ENCODE data around the gene SH3PXD2B.

SH3PXD2B gene

DNA sequence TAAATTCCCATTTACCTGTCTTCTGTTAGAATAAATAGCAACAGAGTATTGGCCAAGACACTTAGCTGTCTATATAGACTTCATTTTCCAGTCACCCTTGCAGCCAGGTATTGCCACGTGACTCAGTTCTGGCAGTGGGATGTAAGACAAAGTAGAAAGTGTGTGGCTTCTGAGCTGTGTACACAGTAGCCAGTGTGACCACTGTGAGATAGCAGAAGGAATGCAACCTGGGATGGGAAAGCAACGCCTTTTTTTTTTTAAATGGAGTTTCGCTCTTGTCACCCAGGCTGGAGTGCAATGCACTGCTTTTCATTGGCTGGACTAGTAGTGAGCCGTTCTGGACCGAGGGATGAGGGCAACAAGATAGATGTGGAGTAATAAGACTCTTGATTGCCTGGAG, 106.2 kb downstream of the SH3PXD2B start:
- DNase-seq (ENCODE audit: insufficient read length): no peak
- FAIRE-seq: no peak
- TF ChIP-seq POLR2A (IDR thresholded peaks at IDR 0.05; ENCODE audit: low read depth, low read length) (no peak), POLR2AphosphoS5 (IDR thresholded peaks at IDR 0.05; ENCODE audit: low read depth, low read length) (no peak), TAF1 (IDR thresholded peaks at IDR 0.05; ENCODE audit: borderline replicate concordance, low read depth, low read length) (no peak)

DNA sequence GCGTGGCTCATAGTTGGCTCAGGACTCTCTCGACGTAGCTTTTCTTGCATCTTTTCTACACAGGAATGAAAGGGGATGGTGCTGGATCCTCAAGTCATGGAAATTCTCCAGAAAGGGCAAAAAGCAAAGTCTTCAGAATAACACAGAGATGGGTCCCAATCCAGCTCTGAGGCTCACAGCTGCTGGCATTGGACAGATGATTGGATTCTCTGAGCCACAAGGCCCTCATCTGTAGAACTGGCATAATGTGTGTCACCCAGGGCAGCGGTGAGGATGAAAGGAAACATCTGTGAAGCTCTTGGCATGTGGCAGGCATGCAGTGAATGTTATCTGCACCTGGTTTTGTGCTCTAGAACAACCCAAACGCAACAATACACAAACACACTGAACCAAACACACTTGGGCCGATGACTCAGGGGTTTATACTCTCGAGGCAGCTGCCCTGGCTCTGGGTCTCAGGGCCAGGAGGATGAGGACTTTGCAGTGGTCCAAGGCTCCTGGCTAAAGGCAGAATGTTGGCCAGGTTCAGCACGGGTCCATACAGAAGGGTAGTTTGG, 106.8 kb downstream of the SH3PXD2B start:
- DNase-seq (ENCODE audit: insufficient read length) (no peak), FAIRE-seq (no peak)
- TF ChIP-seq POLR2AphosphoS5 (IDR thresholded peaks at IDR 0.05; ENCODE audit: low read depth, low read length) (no peak), POLR2A (IDR thresholded peaks at IDR 0.05; ENCODE audit: low read depth, low read length) (no peak), TAF1 (IDR thresholded peaks at IDR 0.05; ENCODE audit: borderline replicate concordance, low read depth, low read length) (no peak)

DNA sequence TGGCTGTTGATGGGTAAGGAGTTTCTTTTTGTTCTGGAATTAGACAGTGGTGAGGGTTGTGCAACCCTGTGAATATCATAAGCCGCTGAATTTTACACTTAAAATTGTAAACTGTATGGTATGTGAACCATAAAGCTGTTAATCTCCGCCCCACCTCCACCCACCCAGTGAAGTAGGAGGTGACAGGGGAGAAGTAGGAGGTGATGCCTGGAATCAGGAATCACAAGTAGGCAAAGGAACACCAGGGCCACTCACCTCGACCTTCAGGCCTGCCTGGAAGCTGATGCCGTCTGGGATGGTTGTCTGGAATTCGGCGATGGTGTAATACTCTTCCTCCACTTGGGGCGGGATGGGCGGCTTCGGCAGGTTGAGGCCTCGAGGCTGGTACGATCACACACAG, 108.4 kb downstream of the SH3PXD2B start:
- FAIRE-seq (no peak), DNase-seq (ENCODE audit: insufficient read length) (no peak)
- TF ChIP-seq POLR2A (IDR thresholded peaks at IDR 0.05; ENCODE audit: low read depth, low read length): no peak
- no peak for TF ChIP-seq TAF1 (IDR thresholded peaks at IDR 0.05; ENCODE audit: borderline replicate concordance, low read depth, low read length)
- no peak for TF ChIP-seq POLR2AphosphoS5 (IDR thresholded peaks at IDR 0.05; ENCODE audit: low read depth, low read length)

DNA sequence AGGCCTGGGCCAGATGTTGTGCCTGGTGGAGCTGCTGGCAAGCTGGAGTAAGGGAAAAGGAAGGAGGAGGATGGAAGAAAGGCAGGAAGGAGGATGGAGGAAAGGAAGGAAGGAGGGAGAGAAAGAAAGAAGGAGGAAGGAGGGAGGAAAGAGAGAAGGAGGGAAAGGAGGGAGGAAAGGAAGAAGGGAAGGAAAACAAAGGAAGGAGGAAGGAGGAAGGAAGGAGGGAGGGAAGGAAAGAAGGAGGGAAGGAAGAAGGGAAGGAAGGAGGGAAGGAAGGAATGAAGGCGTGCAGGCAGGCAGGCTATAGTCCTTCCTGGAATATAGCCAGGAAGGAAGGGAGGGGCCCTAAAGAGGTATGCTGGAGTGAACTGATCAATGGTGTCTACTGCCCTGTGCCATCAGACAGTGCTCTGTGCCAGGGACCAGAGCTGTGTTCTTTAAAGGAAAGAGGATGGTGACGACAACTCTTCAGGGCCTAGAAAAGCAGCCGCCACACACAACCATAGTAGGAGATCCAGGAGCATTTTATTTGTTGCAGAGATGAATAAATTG, 109.4 kb downstream of the SH3PXD2B start:
- no peak for DNase-seq (ENCODE audit: insufficient read length)
- no peak for FAIRE-seq
- TF ChIP-seq TAF1 (IDR thresholded peaks at IDR 0.05; ENCODE audit: borderline replicate concordance, low read depth, low read length) (no peak), POLR2A (IDR thresholded peaks at IDR 0.05; ENCODE audit: low read depth, low read length) (no peak), POLR2AphosphoS5 (IDR thresholded peaks at IDR 0.05; ENCODE audit: low read depth, low read length) (no peak)

DNA sequence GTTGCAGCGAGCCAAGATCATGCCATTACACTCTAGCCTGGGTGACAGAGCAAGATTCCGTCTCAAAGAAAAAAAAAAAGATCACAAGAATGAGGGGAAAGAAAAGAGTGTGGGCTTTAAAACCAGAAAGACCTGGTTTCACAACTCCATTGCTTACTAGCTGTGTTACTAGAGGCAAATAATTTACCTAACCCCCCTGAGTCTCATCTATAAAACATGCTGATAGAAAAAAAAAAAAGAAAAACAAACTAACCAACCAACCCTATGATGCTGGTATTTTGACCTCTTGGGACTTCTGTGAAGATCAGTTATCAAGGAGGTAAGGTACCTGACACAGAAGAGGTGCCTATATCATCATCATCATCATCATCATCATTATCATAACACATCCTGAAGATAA, 110.6 kb downstream of the SH3PXD2B start:
- no peak for TF ChIP-seq POLR2AphosphoS5 (IDR thresholded peaks at IDR 0.05; ENCODE audit: low read depth, low read length)
- TF ChIP-seq TAF1 (IDR thresholded peaks at IDR 0.05; ENCODE audit: borderline replicate concordance, low read depth, low read length): no peak
- TF ChIP-seq POLR2A (IDR thresholded peaks at IDR 0.05; ENCODE audit: low read depth, low read length): no peak
- no peak for DNase-seq (ENCODE audit: insufficient read length)
- no peak for FAIRE-seq

DNA sequence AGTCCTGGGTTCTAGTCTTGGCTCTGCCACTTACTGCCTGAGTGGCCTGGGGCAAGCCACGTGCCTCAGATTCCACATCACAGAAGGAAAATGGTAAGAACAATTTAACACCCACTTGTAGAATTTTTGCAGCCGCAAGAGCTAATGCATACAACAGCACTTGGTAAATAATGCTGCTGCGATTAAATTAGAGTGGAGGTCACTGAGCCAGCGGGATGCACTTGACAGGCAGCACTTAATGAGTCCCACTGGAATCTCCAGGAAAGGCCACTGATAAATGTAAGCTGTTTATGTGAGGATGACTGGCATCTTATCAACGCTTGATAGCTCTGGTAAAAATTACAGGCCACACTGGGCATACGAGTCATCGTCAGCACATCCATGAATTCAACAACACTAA, 111.4 kb downstream of the SH3PXD2B start:
- TF ChIP-seq POLR2A (IDR thresholded peaks at IDR 0.05; ENCODE audit: low read depth, low read length) (no peak), POLR2AphosphoS5 (IDR thresholded peaks at IDR 0.05; ENCODE audit: low read depth, low read length) (no peak), TAF1 (IDR thresholded peaks at IDR 0.05; ENCODE audit: borderline replicate concordance, low read depth, low read length) (no peak)
- no peak for FAIRE-seq
- DNase-seq (ENCODE audit: insufficient read length): no peak

DNA sequence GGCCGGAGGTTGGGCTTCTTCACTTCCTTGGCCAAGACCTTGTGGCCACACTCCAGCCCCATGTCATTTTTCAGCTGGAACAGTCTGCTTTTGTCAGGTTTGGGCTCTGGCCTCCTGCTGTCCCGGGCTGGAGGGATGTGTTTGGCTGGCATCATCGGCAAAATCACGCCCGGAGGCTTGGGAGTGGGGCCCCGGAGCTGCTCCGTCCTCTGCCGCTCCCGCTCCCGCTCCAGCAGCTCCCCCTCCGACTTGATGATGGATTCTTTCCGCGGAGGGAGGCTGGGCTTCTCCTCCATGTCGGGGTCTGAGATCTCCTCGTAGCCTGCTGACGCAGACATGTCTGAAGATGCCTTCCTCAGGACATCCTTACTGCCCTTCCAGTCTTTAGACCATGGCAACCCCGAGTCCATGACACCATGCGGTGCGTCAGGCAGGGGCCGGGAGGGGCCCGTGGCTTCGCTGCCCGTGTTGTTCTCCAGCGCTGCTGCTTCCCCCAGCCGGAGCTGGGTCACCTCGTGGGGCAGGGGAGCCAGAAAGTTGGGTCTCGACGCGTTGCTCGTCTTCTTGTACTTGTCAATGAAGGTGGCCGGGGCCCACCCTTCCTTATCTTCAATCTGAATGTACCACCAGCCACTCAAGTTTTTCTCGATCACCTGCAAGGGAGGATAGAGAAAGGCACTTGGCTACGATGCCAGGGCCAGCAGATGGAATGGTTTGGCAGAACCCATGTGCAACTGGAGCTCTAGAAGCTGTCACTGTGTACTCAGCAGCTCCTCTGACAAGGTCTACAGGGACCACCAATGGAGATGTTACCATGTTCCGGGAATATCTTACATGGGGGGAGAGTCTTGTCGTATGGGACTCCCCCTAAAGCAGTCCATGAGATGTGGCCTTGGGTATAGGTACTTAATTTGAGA, 114.8 kb downstream of the SH3PXD2B start:
- no peak for FAIRE-seq
- TF ChIP-seq POLR2A (IDR thresholded peaks at IDR 0.05; ENCODE audit: low read depth, low read length) (no peak), TAF1 (IDR thresholded peaks at IDR 0.05; ENCODE audit: borderline replicate concordance, low read depth, low read length) (no peak), POLR2AphosphoS5 (IDR thresholded peaks at IDR 0.05; ENCODE audit: low read depth, low read length) (no peak)
- no peak for DNase-seq (ENCODE audit: insufficient read length)

DNA sequence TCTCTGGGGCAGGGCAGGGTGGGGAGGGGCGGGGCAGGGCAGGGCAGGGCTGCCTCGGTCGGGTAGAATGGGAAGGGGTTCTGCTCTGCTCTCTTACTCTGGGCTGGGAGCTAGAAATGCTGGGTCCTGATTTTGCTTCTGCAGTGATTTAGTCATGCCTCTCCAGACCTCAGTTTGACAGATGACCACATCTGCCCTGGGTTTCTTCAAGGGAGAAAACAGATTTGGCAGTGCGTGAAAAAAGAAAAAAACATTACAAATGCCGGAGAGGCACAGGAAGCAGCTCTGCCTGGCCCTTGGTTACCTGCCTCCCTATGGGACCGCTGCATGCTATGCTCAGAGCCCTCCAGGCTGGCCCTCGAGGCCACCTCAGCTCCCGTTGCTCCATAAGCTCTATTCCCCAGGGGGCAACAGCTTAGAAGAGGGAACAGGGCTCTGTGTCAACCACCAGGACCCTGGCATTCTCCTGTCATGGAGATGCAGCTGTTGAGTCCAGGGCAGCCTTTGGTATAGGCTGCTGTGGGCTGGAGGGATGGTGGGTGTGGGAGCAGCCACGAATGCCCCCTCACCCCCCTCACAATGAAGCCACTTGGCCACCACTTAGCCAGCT, 117.5 kb downstream of the SH3PXD2B start:
- no peak for TF ChIP-seq POLR2AphosphoS5 (IDR thresholded peaks at IDR 0.05; ENCODE audit: low read depth, low read length)
- TF ChIP-seq POLR2A (IDR thresholded peaks at IDR 0.05; ENCODE audit: low read depth, low read length): no peak
- TF ChIP-seq TAF1 (IDR thresholded peaks at IDR 0.05; ENCODE audit: borderline replicate concordance, low read depth, low read length): no peak
- FAIRE-seq (no peak), DNase-seq (ENCODE audit: insufficient read length) (no peak)

DNA sequence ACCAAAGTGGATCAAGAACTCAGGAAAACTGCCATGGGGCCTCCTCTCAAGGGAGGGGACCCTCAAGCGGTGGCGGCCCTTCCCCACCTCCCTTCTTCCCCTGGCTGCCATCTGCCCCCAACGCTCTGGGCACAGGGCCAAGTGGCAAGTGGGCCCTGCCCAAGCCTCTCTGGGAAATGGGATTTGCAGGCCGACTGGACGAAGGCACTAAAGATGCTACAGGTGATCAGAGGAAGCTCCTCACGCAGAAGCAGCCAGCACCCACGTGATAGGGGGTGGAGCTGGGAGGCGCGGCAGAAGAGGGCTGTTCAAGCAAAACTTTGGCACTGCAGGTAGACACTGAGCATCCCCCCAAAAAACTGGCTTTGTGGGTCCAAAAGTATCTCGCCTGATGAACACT, 118.1 kb downstream of the SH3PXD2B start:
- FAIRE-seq: no peak
- no peak for DNase-seq (ENCODE audit: insufficient read length)
- TF ChIP-seq POLR2A (IDR thresholded peaks at IDR 0.05; ENCODE audit: low read depth, low read length): no peak
- no peak for TF ChIP-seq POLR2AphosphoS5 (IDR thresholded peaks at IDR 0.05; ENCODE audit: low read depth, low read length)
- TF ChIP-seq TAF1 (IDR thresholded peaks at IDR 0.05; ENCODE audit: borderline replicate concordance, low read depth, low read length): no peak

DNA sequence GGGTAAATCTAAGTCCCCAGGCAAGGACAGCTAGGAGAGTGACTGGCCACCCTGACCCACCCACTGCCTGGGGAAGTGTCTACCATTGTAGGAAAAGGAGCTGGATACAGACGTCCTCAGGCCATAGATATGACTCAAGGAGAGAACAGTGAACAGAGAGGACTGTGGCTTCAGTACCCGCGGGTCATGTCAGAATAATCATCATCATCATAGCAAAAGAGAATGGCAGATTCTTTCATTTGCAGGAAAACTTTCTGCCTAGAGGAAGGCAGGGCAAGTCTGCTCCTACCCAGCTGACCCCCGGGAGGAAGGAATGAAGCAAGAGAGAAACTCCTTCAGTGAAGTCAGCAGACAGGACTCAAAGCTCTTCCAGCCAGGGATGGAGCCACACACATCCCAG, 118.6 kb downstream of the SH3PXD2B start:
- no peak for DNase-seq (ENCODE audit: insufficient read length)
- no peak for FAIRE-seq
- TF ChIP-seq POLR2AphosphoS5 (IDR thresholded peaks at IDR 0.05; ENCODE audit: low read depth, low read length): no peak
- no peak for TF ChIP-seq TAF1 (IDR thresholded peaks at IDR 0.05; ENCODE audit: borderline replicate concordance, low read depth, low read length)
- no peak for TF ChIP-seq POLR2A (IDR thresholded peaks at IDR 0.05; ENCODE audit: low read depth, low read length)

DNA sequence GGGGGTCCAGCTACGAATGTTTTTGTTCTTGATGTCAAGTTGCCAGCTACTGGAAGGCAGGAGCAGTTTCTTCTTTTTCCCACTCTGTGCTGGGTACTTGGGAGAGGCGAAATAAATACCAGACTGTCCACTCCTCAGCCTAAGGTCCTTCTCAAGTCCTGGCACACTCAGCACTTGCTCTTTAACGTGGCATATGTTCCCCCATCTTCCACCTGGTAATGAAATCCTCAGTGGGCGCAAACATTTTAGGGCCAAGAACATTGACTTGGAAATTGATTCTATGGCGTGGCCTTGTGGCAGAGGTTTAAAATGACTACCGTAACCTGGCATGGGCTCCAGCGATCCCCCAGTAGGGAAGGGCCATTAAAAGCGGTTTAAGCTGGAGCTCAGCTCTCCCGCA, 119.7 kb downstream of the SH3PXD2B start:
- FAIRE-seq (no peak), DNase-seq (ENCODE audit: insufficient read length) (no peak)
- no peak for TF ChIP-seq TAF1 (IDR thresholded peaks at IDR 0.05; ENCODE audit: borderline replicate concordance, low read depth, low read length)
- TF ChIP-seq POLR2A (IDR thresholded peaks at IDR 0.05; ENCODE audit: low read depth, low read length): no peak
- no peak for TF ChIP-seq POLR2AphosphoS5 (IDR thresholded peaks at IDR 0.05; ENCODE audit: low read depth, low read length)

Measured in GM12892 (cell line).